HEK293 (cell line): ENCODE data around the gene NFIL3.

Experiments
- CTCF ChIA-PET: fragments of 350-600 bp; formaldehyde crosslinking; extraction: SDS; loops from one replicate; lab custom pipeline; 2021; ENCODE audit warnings: antibody characterized with exemption; lab: Yijun Ruan, JAX
- POLR2A ChIA-PET: fragments of 300-600 bp; formaldehyde crosslinking; extraction: SDS; loops from one replicate; lab custom pipeline; 2020; ENCODE audit warnings: antibody characterized with exemption, inconsistent platforms; lab: Yijun Ruan, JAX
- H3K27ac ChIP-seq: fragments of 200-500 bp; sonication (Bioruptor generic); 2 replicates; pipeline ENCODE4 v1.5.1; 2014; ENCODE audit warnings: low read depth, low read length, control low read depth, inconsistent platforms; ENCODE audit errors: extremely low read depth
- H3K36me3 ChIP-seq, 2 experiments: fragments of 200-500 bp in 1 of 2; sonication (Bioruptor generic) in 1 of 2; 1 replicate in 1 of 2; 2 replicates in 1 of 2; pipeline ENCODE4 v1.5.1; 2014 to 2017; ENCODE audit warnings: inconsistent platforms in 2 of 2, low read length in 2 of 2; ENCODE audit not compliant: control insufficient read depth in 2 of 2, insufficient read depth in 1 of 2
- H3K4me1 ChIP-seq: fragments of 200-500 bp; sonication (Bioruptor generic); 2 replicates; pipeline ENCODE4 v1.5.1; 2014; ENCODE audit warnings: mild to moderate bottlenecking, low read length, inconsistent platforms; ENCODE audit not compliant: control insufficient read depth, insufficient read depth
- H3K4me3 ChIP-seq: 2 replicates; pipeline ENCODE4 v1.5.1; 2011; ENCODE audit warnings: low read depth, mild to moderate bottlenecking, control low read depth, low read length, moderate library complexity
- H3K9me3 ChIP-seq: fragments of 200-500 bp; sonication (Bioruptor generic); 2 replicates; pipeline ENCODE4 v1.5.1; 2014; ENCODE audit warnings: low read depth, low read length, inconsistent platforms; ENCODE audit not compliant: control insufficient read depth, insufficient read depth
- ELK4 ChIP-seq: IDR thresholded peaks from 2 replicates; pipeline ENCODE4 v1.6.1; 2011; ENCODE audit warnings: mild to moderate bottlenecking, low read depth, low read length, borderline replicate concordance
- HOXC10 ChIP-seq: sonication (generic); formaldehyde crosslinking; IDR thresholded peaks from 2 replicates; pipeline ENCODE4 v1.8.1; 2023; ENCODE audit warnings: mild to moderate bottlenecking, missing genetic modification reagents
- REPIN1 ChIP-seq: fragments of 450-650 bp; formaldehyde crosslinking; IDR thresholded peaks from 2 replicates; pipeline ENCODE4 v1.5.1; 2017; ENCODE audit warnings: missing biosample characterization, missing genetic modification characterization, low read depth
- SP2 ChIP-seq: fragments of 450-650 bp; formaldehyde crosslinking; IDR thresholded peaks from 2 replicates; pipeline ENCODE4 v1.5.1; 2016; ENCODE audit warnings: missing biosample characterization, missing genetic modification characterization
- YY2 ChIP-seq: fragments of 450-650 bp; formaldehyde crosslinking; IDR thresholded peaks from 2 replicates; pipeline ENCODE4 v1.5.1; 2016; ENCODE audit warnings: missing biosample characterization, missing genetic modification characterization
- ZBTB17 ChIP-seq: fragments of 450-650 bp; formaldehyde crosslinking; IDR thresholded peaks from 2 replicates; pipeline ENCODE4 v1.5.1; 2016; ENCODE audit warnings: missing biosample characterization, missing genetic modification characterization
- ZBTB26 ChIP-seq: fragments of 450-650 bp; formaldehyde crosslinking; optimal IDR thresholded peaks from 2 replicates; pipeline ENCODE3; 2016; ENCODE audit warnings: missing biosample characterization, mild to moderate bottlenecking, missing genetic modification characterization
- ZBTB8A ChIP-seq: fragments of 450-650 bp; formaldehyde crosslinking; IDR thresholded peaks from 2 replicates; pipeline ENCODE4 v1.5.1; 2016; ENCODE audit warnings: missing biosample characterization, missing genetic modification characterization
- ZEB2 ChIP-seq: fragments of 450-650 bp; formaldehyde crosslinking; IDR thresholded peaks from 2 replicates; pipeline ENCODE4 v1.5.1; 2016; ENCODE audit warnings: missing biosample characterization, missing genetic modification characterization
- ZNF121 ChIP-seq: fragments of 450-650 bp; formaldehyde crosslinking; IDR thresholded peaks from 2 replicates; pipeline ENCODE4 v1.5.1; 2016; ENCODE audit warnings: missing biosample characterization, missing genetic modification characterization
- ZNF133 ChIP-seq: fragments of 450-650 bp; formaldehyde crosslinking; IDR thresholded peaks from 2 replicates; pipeline ENCODE4 v1.5.1; 2016; ENCODE audit warnings: missing biosample characterization, missing genetic modification characterization
- ZNF155 ChIP-seq: fragments of 450-650 bp; formaldehyde crosslinking; IDR thresholded peaks from 2 replicates; pipeline ENCODE4 v1.5.1; 2016; ENCODE audit warnings: missing biosample characterization, missing genetic modification characterization
- ZNF18 ChIP-seq: fragments of 450-650 bp; formaldehyde crosslinking; IDR thresholded peaks from 2 replicates; pipeline ENCODE4 v1.5.1; 2016; ENCODE audit warnings: missing biosample characterization, missing genetic modification characterization
- ZNF19 ChIP-seq: fragments of 450-650 bp; formaldehyde crosslinking; IDR thresholded peaks from 2 replicates; pipeline ENCODE4; 2016; ENCODE audit warnings: missing biosample characterization, missing genetic modification characterization, low read depth
- ZNF221 ChIP-seq: fragments of 450-650 bp; formaldehyde crosslinking; IDR thresholded peaks from 2 replicates; pipeline ENCODE4 v1.5.1; 2017; ENCODE audit warnings: missing biosample characterization, missing genetic modification characterization, borderline replicate concordance
- ZNF223 ChIP-seq: fragments of 450-650 bp; formaldehyde crosslinking; IDR thresholded peaks from 2 replicates; pipeline ENCODE4 v1.5.1; 2016; ENCODE audit warnings: missing biosample characterization, missing genetic modification characterization
- ZNF23 ChIP-seq: fragments of 450-650 bp; formaldehyde crosslinking; IDR thresholded peaks from 2 replicates; pipeline ENCODE4 v1.5.1; 2016; ENCODE audit warnings: missing biosample characterization, missing genetic modification characterization, borderline replicate concordance
- ZNF24 ChIP-seq: fragments of 450-650 bp; formaldehyde crosslinking; IDR thresholded peaks from 2 replicates; pipeline ENCODE4 v1.5.1; 2016; ENCODE audit warnings: missing biosample characterization, missing genetic modification characterization
- ZNF266 ChIP-seq: fragments of 450-650 bp; formaldehyde crosslinking; IDR thresholded peaks from 2 replicates; pipeline ENCODE4 v1.5.1; 2016; ENCODE audit warnings: missing biosample characterization, missing genetic modification characterization, low read depth
- ZNF398 ChIP-seq: fragments of 450-650 bp; formaldehyde crosslinking; IDR thresholded peaks from 2 replicates; pipeline ENCODE4 v1.5.1; 2017; ENCODE audit warnings: missing biosample characterization, missing genetic modification characterization
- ZNF449 ChIP-seq: fragments of 450-650 bp; formaldehyde crosslinking; IDR thresholded peaks from 2 replicates; pipeline ENCODE4 v1.5.1; 2017; ENCODE audit warnings: missing biosample characterization, mild to moderate bottlenecking, missing genetic modification characterization, moderate library complexity
- ZNF473 ChIP-seq: fragments of 450-650 bp; formaldehyde crosslinking; IDR thresholded peaks from 2 replicates; pipeline ENCODE4 v1.5.1; 2017; ENCODE audit warnings: missing biosample characterization, missing genetic modification characterization
- ZNF623 ChIP-seq: fragments of 450-650 bp; formaldehyde crosslinking; IDR thresholded peaks from 2 replicates; pipeline ENCODE4 v1.5.1; 2016; ENCODE audit warnings: missing biosample characterization, missing genetic modification characterization
- ZNF843 ChIP-seq: fragments of 450-650 bp; formaldehyde crosslinking; IDR thresholded peaks from 2 replicates; pipeline ENCODE4 v1.5.1; 2016; ENCODE audit warnings: missing biosample characterization, missing genetic modification characterization
- ZSCAN4 ChIP-seq: fragments of 450-650 bp; formaldehyde crosslinking; IDR thresholded peaks from 2 replicates; pipeline ENCODE4 v1.5.1; 2017; ENCODE audit warnings: missing biosample characterization, missing genetic modification characterization

Gene NFIL3

GRCh38 chr9:91424403-91425176 is 958 bp upstream of the NFIL3 start (continued):
- no peak for TF ChIP-seq REPIN1 (tag by site-specific recombination)
- no peak for TF ChIP-seq ZNF121 (tag by site-specific recombination)
- 0 out of 2 replicates have a peak, but pooled peaks have one; percentile 16 for TF ChIP-seq ZNF24 (tag by site-specific recombination)
- TF ChIP-seq ZNF623 (tag by site-specific recombination), result no peak
- TF ChIP-seq ZNF266 (tag by site-specific recombination), result no peak
- no peak for TF ChIP-seq ELK4

- CTCF ChIA-PET, result interaction anchor here (0.5 to 8.4 kb wide), 6 partner anchors 83 to 907 kb away, joined by 3 to 94 read pairs (median 6); no protein-coding TSS in a partner anchor
- TF ChIP-seq ZNF473 (tag by site-specific recombination), result no peak
- no peak for TF ChIP-seq ZNF24 (tag by site-specific recombination)
- no peak for TF ChIP-seq ZNF133 (tag by site-specific recombination)
- no peak for TF ChIP-seq ZNF223
- peak; percentile 68 for TF ChIP-seq ZBTB17 (tag by site-specific recombination)
- TF ChIP-seq ZBTB26, result peak; percentile 48
- TF ChIP-seq SP2, result no peak
- TF ChIP-seq ZEB2 (tag by site-specific recombination), result no peak
- TF ChIP-seq ZNF18 (tag by site-specific recombination), result no peak
- no peak for TF ChIP-seq YY2
- peak; percentile 46 for TF ChIP-seq ZBTB8A
- TF ChIP-seq HOXC10, result no peak
- no peak for TF ChIP-seq ZNF155
- no peak for TF ChIP-seq ZSCAN4
- TF ChIP-seq ZNF449 (tag by site-specific recombination), result no peak
- TF ChIP-seq ZNF221 (tag by site-specific recombination), result no peak
- peak; percentile 58; the same call in 1 of the 2 replicates for TF ChIP-seq ZNF398 (tag by site-specific recombination)
- TF ChIP-seq ZNF843 (tag by site-specific recombination), result no peak
- no peak for TF ChIP-seq ZNF23
- no peak for TF ChIP-seq ZNF19 (tag by site-specific recombination)
Observed at GRCh38 chr9:91422758-91423711, 597 bp downstream of the NFIL3 start.

More at GRCh38 chr9:91422758-91423711, 597 bp downstream of the NFIL3 start:
- POLR2A ChIA-PET, result interaction anchor here (0.6 to 1.6 kb wide), 10 partner anchors 23 to 511 kb away, joined by 3 to 7 read pairs (median 3); no protein-coding TSS in a partner anchor
- no peaks in the 10 kb centered on the region for H3K9me3 ChIP-seq
- H3K4me1 ChIP-seq, result peaks cover 6% of the 10 kb centered on the region; the same call in 1 of the 2 replicates
- peak overlapping the region; percentile 26; the same call in 1 of the 2 replicates for H3K27ac ChIP-seq
- H3K4me3 ChIP-seq, result peak overlapping the region; percentile 76
- no peaks in the 10 kb centered on the region for H3K36me3 ChIP-seq
